ENCODE data around the gene GTPBP6. TPM values are rescaled to one million over a fixed set of nuclear protein-coding genes. Genes with fewer than 3 reads are reported as not detected.

GTPBP6 gene
- total RNA-seq, 1 donor from 2014 or later: 49.9 TPM

- TF ChIP-seq CTCF (IDR thresholded peaks at IDR 0.05): no peak
- Mint-ChIP-seq H3K9me3 (ENCODE audit: unreplicated experiment) (no peaks in the 10 kb centered on the region), H3K36me3 (ENCODE audit: unreplicated experiment) (peaks cover 23% of the 10 kb centered on the region), H3K4me3 (ENCODE audit: unreplicated experiment) (no peak overlapping the region), H3K27me3 (ENCODE audit: unreplicated experiment) (no peaks in the 10 kb centered on the region), H3K4me1 (ENCODE audit: unreplicated experiment) (peaks cover 7% of the 10 kb centered on the region), H3K27ac (ENCODE audit: unreplicated experiment) (no peak overlapping the region)
- no peak for DNase-seq (ENCODE audit: extremely low spot score, unreplicated experiment)
Observed at GRCh38 chrX:336227-336626, 17.6 kb upstream of the GTPBP6 start.

GRCh38 chrX:335758-336155 lies 17.2 kb upstream of the GTPBP6 start:
- Mint-ChIP-seq H3K4me1 (ENCODE audit: unreplicated experiment) (peaks cover 7% of the 10 kb centered on the region), H3K36me3 (ENCODE audit: unreplicated experiment) (peaks cover 23% of the 10 kb centered on the region), H3K27me3 (ENCODE audit: unreplicated experiment) (no peaks in the 10 kb centered on the region), H3K9me3 (ENCODE audit: unreplicated experiment) (no peaks in the 10 kb centered on the region), H3K27ac (ENCODE audit: unreplicated experiment) (no peak overlapping the region), H3K4me3 (ENCODE audit: unreplicated experiment) (no peak overlapping the region)
- no peak for TF ChIP-seq CTCF (IDR thresholded peaks at IDR 0.05)
- no peak for DNase-seq (ENCODE audit: extremely low spot score, unreplicated experiment)

GRCh38 chrX:334971-335757 lies 16.6 kb upstream of the GTPBP6 start:
- TF ChIP-seq CTCF (IDR thresholded peaks at IDR 0.05): no peak
- no peak overlapping the region for H3K4me3 Mint-ChIP-seq (ENCODE audit: unreplicated experiment)
- H3K27ac Mint-ChIP-seq (ENCODE audit: unreplicated experiment): no peak overlapping the region
- no peaks in the 10 kb centered on the region for H3K9me3 Mint-ChIP-seq (ENCODE audit: unreplicated experiment)
- peaks cover 7% of the 10 kb centered on the region for H3K4me1 Mint-ChIP-seq (ENCODE audit: unreplicated experiment)
- no peaks in the 10 kb centered on the region for H3K27me3 Mint-ChIP-seq (ENCODE audit: unreplicated experiment)
- H3K36me3 Mint-ChIP-seq (ENCODE audit: unreplicated experiment): peaks cover 22% of the 10 kb centered on the region
- DNase-seq (ENCODE audit: extremely low spot score, unreplicated experiment): no peak

- H3K4me3 Mint-ChIP-seq (ENCODE audit: unreplicated experiment): no peak overlapping the region
- no peak overlapping the region for H3K27ac Mint-ChIP-seq (ENCODE audit: unreplicated experiment)
- H3K9me3 Mint-ChIP-seq (ENCODE audit: unreplicated experiment): no peaks in the 10 kb centered on the region
- TF ChIP-seq CTCF (IDR thresholded peaks at IDR 0.05): no peak
- no peak for DNase-seq (ENCODE audit: extremely low spot score, unreplicated experiment)
- H3K27me3 Mint-ChIP-seq (ENCODE audit: unreplicated experiment): no peaks in the 10 kb centered on the region
- peaks cover 7% of the 10 kb centered on the region for H3K4me1 Mint-ChIP-seq (ENCODE audit: unreplicated experiment)
- peaks cover 22% of the 10 kb centered on the region for H3K36me3 Mint-ChIP-seq (ENCODE audit: unreplicated experiment)
Observed at GRCh38 chrX:334331-334891, 15.8 kb upstream of the GTPBP6 start.

- no peak for DNase-seq (ENCODE audit: extremely low spot score, unreplicated experiment)
- no peaks in the 10 kb centered on the region for H3K9me3 Mint-ChIP-seq (ENCODE audit: unreplicated experiment)
- no peaks in the 10 kb centered on the region for H3K27me3 Mint-ChIP-seq (ENCODE audit: unreplicated experiment)
- TF ChIP-seq CTCF (IDR thresholded peaks at IDR 0.05): no peak
- no peak overlapping the region for H3K4me3 Mint-ChIP-seq (ENCODE audit: unreplicated experiment)
- H3K4me1 Mint-ChIP-seq (ENCODE audit: unreplicated experiment): peaks cover 7% of the 10 kb centered on the region
- H3K27ac Mint-ChIP-seq (ENCODE audit: unreplicated experiment): no peak overlapping the region
- H3K36me3 Mint-ChIP-seq (ENCODE audit: unreplicated experiment): peaks cover 20% of the 10 kb centered on the region
Observed at GRCh38 chrX:333611-334311, 15.2 kb upstream of the GTPBP6 start.

Measured in osteocyte (in vitro differentiated cells).